NCI-H2196 (cell line): ENCODE results near the gene ETS1.
A peak's percentile ranks its signal among the peaks of the same experiment; 100 is the strongest.

Experiments
- DNase-seq: peaks from one replicate; lab custom pipeline; 2025; ENCODE audit not compliant: unreplicated experiment; lab: John Stamatoyannopoulos, UW

The ETS1 gene

DNA sequence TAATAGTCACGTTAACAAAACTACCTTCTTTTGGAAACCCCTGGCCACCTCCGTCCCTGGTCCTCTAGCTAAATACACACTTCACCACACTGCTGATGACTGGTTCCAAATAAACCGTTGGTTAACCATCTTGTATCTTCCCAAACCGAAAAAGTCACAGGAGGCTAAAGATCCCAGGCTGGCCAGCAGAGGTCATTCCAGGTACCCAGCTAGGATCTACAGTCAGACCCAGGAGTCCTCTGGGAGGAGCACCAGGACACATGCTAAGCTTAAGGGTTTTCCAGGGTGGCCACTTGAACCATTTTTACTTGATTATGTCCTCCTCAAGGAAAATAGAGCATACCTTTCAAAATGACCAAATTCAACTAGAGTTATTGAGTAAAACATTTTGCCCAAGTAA is 103.2 kb downstream of the ETS1 start:
- no peak for DNase-seq

DNA sequence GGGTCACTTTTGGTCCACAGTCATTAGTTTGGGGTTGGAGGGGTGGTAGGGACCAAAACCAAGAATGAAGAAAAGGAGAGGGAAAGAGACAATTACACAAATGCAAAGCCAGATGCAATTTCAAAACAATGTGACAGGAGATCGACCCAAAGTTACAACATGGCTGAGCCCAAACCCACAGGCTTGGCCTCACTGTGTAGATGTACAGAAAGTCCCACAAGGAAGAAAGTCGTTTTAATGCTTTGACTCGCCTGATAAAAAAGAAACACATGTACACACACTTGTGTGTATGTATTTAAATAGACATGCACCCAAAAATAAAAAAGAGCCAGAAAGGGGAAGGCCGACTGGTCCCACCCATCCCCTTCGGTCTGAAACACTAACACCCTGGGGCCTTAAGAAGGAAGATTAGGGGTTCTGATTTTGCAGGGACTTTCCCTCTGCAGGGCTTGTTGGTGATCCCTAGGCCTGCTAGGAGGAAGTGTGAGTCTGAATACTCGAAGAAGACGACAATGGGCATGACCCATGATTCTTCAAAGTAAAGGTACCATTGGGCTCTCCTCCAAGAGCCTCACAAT is 104.1 kb downstream of the ETS1 start:
- DNase-seq, result no peak

DNA sequence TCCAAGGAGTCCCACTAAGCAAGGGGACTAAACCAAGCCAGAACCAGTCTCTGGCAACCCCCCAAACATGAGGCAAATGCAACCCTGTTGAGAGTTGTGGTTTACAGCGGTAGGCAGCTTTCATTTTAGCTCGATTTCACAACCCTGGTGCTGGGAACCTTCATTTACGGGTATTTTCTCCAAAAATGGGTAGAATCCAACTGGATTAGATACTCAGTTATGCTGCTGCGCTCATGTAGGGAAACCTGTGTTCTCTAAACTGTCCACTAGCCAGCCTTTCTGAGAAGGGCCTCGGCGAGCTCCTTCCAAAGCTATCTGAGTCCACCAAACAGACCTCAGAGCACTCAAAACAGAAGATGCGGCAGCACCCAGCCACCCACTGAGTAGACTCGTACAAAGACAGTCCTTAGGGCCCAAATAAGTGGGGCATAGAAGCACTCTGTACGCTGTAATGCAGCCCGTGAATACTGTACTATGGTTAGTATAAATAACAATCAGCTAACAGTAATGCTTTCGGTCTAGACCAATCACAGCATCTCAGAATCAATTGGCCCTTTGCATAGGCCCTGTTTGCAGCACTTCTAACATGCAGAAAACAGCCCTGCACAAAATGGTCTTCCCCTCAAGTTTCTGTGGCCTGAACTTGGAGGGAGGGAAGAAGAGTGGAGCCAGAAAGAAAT is 104.7 kb downstream of the ETS1 start:
- DNase-seq, result no peak

DNA sequence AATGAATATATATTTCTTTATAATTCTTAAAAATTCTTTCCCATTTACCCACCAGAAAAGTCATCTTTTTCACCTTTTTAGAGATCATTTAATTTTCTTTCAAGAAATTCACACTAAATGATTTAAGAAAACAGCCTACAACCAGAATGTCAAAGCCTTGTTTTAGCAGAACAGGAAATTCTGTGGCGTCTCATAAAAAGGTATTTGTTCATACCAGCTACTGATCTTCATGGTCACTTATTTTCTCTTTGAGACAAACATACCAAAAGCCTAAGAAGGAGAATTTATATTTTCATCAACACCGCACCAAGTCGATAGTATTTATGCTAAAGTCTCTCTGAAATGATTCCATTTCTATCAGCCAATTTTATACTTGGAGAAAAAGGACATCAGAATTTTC is 105.3 kb downstream of the ETS1 start:
- DNase-seq, result no peak

DNA sequence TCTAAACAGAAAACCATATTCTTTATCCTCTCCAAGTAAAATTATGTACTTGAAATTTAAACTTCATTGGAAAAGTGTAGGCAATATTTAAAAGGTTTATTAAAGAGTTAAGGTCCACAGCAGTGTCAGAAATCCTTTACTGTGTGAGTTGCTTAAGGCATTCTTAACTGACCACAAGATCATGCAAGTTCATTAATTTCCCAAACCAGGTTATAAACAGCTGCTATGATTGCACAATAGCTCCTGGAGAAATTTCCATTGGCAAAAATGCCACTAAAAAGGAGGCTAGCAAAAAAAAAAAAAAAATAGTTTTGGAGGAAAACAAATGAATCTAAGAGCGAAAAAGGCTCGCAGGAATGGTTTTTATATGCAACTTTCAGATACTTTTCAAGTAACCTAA is 106.2 kb downstream of the ETS1 start:
- DNase-seq, result no peak

DNA sequence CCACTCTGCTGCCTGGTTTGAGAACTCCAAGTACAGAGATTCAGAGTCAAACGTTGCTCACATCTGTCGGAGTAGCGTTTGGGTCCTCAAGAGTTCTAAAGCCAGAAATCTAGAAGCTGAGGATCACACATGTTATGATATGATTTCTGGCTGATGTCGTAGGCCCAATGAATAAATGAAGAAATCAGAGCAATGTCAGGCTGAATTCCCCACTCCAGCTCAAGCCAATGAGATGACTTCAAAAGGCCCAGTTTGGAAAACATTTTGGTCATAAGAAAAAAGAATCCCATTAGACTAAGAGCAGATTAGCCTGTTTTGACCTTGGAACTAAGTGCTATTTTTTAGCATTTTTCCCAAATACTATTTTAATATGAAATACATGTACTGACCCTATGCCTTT is 106.7 kb downstream of the ETS1 start:
- DNase-seq, result no peak

DNA sequence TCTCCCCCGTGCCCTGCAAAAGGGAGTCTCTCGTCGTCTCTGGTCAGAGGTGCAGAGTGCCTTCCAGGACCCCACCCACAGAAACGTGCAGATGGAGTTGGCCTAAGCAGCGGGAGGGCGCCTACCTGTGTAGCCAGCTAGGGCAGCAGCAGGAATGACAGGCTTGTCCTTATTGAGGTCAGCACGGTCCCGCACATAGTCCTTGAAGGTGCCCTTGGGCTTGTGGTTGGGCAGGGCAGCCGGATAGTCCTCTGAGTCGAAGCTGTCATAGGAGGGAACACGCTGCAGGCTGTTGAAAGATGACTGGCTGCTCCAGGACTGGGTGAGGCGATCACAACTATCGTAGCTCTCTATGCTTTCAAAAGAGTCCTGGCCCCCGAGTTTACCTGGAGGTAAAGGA is 107.3 kb downstream of the ETS1 start:
- no peak for DNase-seq

DNA sequence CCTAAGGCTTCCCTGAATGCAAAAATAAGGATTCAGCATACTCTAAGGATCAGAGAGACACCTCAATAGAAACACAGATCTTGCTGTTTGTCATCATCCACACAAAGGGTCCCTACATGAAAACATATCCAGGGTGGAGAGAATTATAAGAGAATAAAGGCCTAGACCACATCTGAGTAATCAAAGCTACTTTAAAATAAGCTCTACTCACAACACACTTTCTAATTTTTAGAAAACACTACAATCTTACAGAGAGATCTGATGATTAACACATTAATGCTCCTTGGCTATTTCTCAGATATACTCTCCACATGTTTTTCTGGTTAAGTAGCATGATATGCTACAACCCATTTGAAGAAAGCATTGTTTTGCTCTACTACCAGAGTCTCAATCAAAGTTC is 108.2 kb downstream of the ETS1 start:
- no peak for DNase-seq

DNA sequence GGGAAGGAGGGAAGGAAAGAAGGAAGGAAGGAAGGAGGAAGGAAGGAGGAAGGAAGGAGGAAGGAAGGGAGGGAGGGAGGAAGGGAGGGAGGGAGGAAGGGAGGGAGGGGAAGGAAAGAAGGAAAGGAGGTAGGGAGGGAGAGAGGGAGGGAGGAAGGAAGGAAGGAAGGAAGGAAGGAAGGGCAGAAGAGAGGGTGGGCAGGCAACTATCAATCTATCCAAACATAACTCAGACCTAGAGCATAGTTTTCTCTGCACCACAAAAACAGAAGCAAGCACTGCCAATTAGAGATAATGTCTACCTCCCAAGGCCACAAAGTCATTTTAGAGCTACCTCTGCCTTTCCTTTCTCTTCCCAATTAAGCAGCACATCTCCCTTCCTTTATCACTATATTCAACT is 109.1 kb downstream of the ETS1 start:
- DNase-seq, result no peak

DNA sequence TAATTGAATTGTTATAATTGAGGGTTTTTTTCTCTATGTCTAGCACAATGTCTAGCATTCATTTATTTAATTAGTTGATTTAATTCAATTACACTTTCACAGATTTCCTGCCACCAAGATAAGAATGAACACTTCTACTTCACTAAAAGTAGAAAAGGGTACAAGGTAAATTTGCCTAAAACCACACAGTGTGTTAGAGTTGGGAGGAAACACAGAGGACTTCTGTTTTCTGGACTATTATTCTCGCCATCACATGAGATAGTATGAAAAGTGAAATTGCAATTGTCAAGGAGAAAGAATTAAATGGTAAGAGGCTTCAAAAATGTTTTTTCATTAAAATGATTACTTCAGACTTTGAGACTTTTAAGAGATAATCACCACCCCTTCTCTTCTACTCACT is 109.5 kb downstream of the ETS1 start:
- DNase-seq, result no peak

DNA sequence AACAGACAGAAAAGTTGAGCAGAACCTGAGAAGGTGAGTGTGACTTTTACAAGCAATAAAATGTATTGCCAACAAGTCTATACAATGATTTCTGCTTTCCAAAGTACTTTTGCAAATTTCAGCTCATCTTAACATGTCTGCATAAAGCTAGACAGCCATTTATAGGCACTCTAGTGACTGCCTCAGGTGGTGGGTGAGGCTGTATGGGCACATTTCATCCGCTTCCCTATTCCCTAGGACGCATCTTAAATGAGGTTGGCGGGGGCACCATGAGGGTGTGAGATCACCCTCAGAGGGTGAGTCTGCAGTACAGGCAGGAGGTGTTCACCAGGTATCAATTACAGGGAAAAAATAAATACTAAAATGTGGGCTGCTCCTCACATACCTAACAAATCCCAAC is 110.1 kb downstream of the ETS1 start:
- no peak for DNase-seq

DNA sequence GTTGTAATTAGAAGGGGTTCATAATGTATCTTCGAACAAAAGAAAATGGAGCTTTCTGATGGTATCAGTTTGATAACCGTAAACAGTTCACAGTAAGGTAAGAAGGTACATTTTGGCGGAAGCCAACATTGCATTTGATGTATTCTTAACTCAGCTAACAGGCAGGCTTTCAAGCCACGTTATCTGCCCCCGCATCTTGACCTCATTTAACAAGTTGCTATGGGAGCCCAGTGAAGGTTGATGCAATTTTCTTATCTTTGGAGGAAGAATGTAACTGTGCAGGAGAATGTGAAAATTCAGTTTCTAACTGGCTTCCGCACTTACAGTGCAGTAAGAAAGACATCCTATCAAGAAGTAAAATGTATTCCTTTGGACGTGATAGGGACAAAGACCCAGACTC is 110.6 kb downstream of the ETS1 start:
- no peak for DNase-seq

DNA sequence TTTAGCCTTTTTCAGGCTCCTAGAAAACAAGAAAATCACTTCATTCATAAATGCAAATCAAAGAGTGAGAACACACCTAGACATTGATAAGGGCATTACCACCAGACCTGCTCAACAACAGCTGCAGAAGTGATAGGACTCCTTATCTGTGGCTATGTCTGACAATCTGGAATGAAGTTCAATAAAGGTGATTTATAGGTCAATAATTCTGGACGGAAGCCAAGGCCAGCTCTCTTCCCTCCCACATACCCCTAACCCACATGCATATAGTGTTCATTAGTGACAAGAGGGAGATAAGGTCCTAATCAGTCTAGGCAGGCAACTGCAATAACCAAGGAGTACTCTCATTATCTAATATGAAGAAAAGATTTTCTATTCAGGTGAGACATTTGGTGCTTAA is 111.3 kb downstream of the ETS1 start:
- no peak for DNase-seq

DNA sequence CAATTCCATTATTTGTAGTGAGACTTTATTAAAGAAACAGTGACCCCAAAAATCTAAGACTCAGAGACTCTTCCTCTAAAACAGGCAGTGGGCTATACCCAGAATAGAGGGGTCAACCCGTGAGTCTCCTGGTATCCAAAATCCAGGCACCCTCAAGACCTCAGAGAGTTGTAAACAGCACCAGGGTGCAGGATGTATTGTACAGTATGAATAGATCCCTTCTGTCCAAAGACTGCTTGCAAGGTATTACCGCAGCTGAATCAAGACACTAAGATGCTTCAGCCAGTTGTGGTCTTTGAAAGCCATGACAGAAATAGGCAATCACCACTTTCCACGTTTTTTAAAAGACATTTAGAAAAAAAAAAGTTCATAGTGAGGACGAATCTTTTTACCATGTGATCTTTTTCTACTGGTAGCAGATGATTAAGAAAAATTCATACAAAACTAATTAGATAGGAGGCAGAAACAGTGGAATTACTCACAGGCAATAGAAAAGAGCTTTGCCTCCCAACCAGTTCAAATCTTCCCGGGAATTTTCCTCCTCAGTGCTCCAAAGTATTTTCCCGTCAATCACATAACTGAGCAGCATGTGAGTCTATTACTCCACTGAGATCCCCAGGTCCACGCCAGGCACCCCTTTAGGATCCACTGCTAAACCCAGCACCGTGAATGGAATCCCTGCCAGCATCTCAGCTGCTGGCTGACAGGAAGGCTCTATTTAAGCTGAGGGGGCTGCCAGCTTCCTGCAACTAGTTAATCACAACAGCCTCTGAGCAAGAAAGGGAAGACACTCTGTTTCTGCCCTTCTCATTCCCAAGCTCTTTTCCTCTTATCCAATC is 113.1 kb downstream of the ETS1 start:
- DNase-seq, result no peak

DNA sequence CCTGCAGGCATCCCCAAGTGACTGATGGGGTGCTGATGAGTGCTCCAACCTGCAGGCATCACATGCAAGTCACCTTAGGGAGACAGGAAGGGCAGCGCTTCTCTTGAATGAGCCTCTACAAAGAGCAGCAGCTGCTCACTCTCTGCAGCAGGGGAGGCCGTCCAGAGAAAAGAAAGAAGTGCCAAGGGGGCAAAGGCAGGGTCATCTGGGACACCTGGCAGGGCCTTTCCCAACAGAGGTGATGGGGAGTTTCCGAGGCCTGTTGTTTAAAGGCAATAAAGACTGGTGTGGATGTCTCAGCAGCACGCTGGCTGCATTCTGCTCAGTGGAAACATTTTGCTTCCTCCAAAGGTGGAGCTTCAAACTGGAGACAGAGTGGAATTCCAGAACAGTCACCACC is 113.7 kb downstream of the ETS1 start:
- peak; percentile 50 for DNase-seq

DNA sequence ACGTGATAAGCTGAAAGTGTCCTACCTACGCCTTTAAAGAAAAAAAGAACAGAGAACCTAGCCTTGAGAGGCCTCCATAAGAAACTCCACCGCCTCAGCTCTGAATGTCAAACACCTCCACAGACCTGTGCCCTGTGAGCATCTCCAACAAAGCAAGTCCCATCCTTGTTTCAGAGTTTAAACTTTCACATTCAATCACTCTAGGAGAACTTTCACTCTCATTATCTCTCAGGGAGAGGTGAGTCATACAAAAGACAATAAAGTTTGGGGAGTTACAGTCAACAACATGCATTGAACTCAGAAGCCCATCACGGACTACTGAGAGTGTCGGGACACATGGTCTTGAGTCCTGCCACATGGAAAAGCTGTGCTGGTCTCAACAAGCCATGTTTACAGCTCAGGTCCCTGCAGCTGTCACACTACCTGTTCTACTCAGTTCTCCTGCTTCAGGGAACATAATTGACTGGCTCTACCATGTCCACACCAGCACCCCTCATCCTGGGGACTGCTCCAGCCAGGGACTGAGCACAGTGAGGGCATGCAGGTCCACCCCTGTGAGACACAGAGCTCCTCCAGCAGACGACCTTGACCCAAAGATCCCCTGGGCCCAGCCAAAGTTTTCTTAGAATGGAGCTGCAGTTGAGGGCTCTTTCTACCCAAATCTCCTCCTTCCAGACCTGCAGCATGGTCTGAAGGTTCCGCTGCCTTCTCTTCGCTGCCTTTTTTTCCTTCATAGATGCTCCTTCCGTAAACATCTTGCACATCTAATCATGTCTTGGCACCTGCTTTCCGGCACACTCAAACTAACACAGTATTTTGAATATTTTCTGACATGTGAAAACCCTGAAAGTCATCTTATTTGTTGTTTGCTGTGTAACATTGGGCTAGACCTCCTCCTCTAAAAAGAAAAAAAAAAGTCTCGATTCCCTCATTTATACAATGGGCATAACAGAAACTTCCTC is 114.9 kb downstream of the ETS1 start:
- DNase-seq, result no peak

DNA sequence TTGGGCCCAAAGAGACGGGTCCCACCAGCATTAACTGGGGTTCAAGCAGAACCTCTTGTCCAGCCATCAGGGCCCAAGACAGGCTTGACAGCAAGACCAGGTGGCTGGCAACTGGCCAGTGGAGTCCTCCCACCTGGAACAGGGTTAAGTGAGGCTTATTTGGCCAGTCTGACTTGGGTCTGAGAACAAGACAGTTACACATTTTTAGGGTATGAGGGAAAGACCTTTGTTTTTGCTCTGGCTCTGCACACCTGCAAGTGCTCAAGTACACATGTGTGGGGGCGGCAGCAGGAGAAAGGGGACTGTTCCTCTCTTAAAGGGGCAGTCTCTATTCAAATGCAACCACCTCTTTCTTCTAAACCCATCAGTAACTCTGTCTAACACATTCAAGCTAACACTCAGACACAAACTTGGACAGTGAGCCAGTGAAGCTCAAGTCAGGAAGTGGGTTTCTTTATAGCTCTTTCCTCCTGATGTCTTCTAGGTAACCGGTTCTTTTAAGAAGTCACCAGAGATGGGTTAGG is 116.2 kb downstream of the ETS1 start:
- no peak for DNase-seq

DNA sequence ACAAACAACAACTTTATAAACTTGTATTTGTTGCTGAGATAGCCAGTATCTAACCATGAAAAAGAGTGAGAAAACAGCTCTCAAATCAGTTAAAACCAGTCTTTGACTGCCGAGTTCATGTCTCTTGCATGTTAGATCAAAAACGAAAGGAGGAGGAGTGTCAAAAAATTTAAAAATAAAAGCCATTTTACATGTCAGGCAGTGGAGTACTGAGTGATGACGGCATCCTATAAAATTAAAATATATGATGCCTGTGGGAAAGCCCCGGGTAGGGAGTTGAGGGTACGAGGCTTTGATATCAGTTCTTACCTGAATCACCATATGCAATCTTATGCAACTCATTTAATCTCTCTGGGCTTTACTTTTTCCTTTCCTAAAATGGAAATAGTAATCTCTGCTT is 117.3 kb downstream of the ETS1 start:
- no peak for DNase-seq

DNA sequence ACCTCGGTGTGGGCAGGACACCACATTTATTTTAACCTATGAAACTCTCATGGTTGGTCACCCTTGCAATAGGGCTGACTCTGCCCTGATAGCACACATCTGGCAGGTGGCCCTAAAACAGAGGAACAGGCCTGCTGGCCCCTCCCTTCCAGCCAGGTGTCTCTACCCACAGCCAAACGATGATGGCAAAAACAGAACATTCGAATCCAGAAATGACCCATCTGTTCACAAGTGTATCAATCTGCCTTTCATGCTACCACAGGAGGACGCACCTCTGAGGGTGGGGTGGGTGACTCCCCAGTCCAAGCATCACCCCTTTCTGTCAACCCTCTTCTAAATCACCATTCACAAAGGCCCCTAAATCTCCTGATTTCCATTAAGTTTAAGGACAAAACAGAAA is 118.1 kb downstream of the ETS1 start:
- no peak for DNase-seq

DNA sequence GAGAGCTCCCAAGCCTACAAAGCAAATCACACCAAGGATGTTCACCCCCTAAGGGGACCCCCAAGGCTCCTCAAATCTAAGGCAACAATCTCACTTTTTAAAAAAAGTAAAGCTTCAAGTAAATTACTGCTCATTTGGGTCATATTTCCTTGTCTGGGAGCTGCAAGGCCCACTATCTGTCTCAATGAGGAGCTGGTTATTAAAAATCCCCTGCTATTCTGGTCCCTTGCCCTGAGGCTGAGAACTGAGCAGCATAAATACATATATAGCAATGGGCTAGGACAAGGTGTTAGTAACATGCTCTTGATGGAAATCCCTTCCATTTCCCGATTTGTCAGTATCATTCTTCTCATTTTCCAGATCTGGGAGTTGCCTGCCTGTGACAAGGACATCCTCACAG is 119.2 kb downstream of the ETS1 start:
- DNase-seq, result no peak

DNA sequence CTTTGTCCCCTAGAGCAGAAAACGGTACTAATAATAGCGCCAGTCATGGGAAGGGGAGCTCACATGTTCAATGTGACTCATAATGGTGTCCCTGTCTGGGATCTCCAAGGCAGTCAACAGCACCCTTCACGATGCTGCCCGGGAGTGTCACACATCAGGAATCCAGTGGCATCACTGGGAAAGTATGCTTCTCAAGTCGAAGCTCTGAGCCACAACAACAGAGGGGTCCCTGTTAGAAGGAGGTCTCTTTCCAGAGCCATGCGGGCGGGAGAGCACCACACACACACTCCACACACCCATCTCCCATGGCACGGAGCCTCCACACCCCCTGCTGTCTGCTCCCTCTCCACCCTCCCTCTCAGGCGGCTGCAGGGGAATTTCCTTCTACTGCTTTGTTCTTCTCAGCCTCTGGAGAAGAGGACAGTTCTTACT is 119.7 kb downstream of the ETS1 start:
- DNase-seq, result no peak
